Upper lobe of right lung (tissue), 1 donor: ENCODE results near the gene KRTAP3-3. TPM values are rescaled to one million over a fixed set of nuclear protein-coding genes. Genes with fewer than 3 reads are reported as not detected.
"Not testable (repeated sequence)": the region's sequence is repeated elsewhere in the genome, so short reads cannot be mapped to it uniquely, and the experiment has no call there.

Experiments used
- ATAC-seq: fragments of 200-7000 bp; cut with Tn5 transposase; one replicate; pipeline ENCODE4 v1.9.1; 2020; ENCODE audit warnings: mild to moderate bottlenecking, moderate library complexity
- DNase-seq: peaks from one replicate; pipeline ENCODE4 v3.0.0-alpha.2; 2020
- H3K27ac ChIP-seq: fragments of 200-600 bp; one replicate; pipeline ENCODE4 v1.8.0; 2022
- H3K27me3 ChIP-seq: fragments of 200-600 bp; one replicate; pipeline ENCODE4 v1.8.0; 2022; ENCODE audit warnings: mild to moderate bottlenecking
- H3K36me3 ChIP-seq: fragments of 200-600 bp; one replicate; pipeline ENCODE4 v1.8.0; 2022
- H3K4me1 ChIP-seq: fragments of 200-600 bp; one replicate; pipeline ENCODE4 v1.8.0; 2022
- H3K4me3 ChIP-seq: fragments of 200-600 bp; one replicate; pipeline ENCODE4 v1.8.0; 2022; ENCODE audit warnings: mild to moderate bottlenecking
- H3K9me3 ChIP-seq: fragments of 200-600 bp; one replicate; pipeline ENCODE4 v1.8.0; 2022
- CTCF ChIP-seq: fragments of 200-600 bp; IDR thresholded peaks from one replicate; pipeline ENCODE4 v1.8.0; 2022; ENCODE audit warnings: antibody characterized with exemption
- intact Hi-C: fragments of 100-400 bp; cut with DNase I; formaldehyde crosslinking; loops from one replicate; pipeline ENCODE4 v1.11.0; 2022
- long read RNA-seq: library from polyadenylated mRNA; unstranded; transcript quantifications from one replicate; pipeline ENCODE4 v2.0.0, GENCODE V29; 2021
- total RNA-seq: library from RNA; stranded (reverse); fragmentation: NEBNext Ultra II Directional; extraction: Animal tissue kit (Norgen Biotek cat#: 25700); gene quantifications from one replicate; pipeline ENCODE4 v1.2.1, GENCODE V29; 2021
- donor health status: DM: no; HTN: yes; CAD: no; lungs with severe emphysema.

Gene KRTAP3-3
- not detected for total RNA-seq
- long read RNA-seq = 0 reads

- Histone ChIP-seq H3K27me3 (peaks cover 23% of the 10 kb centered on the region), H3K9me3 (no peaks in the 10 kb centered on the region), H3K4me1 (no peaks in the 10 kb centered on the region), H3K36me3 (no peaks in the 10 kb centered on the region), H3K27ac (no peak within 1 kb of the TSS), H3K4me3 (no peak within 1 kb of the TSS)
- ATAC-seq (no peak), DNase-seq (no peak)
- intact Hi-C loops = no loop called here
- TF ChIP-seq CTCF = no peak
These were observed at the start of gene KRTAP3-3 for GRCh38 chr17:40993839-40994238. Gene KRTAP3-3 (minus strand): TSS chr17:40994164. CDS start chr17:40994097, 67 bp downstream.

DNA sequence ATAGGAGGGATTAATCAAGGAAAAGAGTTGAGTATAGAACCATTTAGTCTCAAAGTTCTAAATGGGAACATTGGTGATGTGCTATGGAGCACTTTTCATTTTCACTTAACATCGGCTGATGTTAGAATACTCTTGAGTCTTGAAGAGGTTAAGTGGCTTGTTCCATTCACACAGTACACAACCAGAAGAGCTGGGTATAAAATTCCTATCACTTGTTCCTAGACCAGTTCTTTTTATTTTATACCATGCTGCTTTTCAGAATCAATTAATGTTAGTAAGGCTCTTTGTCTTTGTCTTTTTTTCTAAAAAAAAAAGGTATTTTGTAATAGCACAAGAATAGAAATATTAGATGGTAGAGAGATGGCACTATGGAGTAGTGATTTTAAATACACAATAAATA is 49.0 kb upstream of the KRTAP3-3 start:
- Histone ChIP-seq H3K4me3 (no peak overlapping the region), H3K36me3 (no peaks in the 10 kb centered on the region), H3K27ac (no peak overlapping the region), H3K4me1 (no peaks in the 10 kb centered on the region), H3K9me3 (no peaks in the 10 kb centered on the region), H3K27me3 (peaks cover 11% of the 10 kb centered on the region)
- DNase-seq (no peak), ATAC-seq (no peak)
- TF ChIP-seq CTCF = no peak
- intact Hi-C loops = no loop called here

GRCh38 chr17:41040783-41041571 is 47.0 kb upstream of the KRTAP3-3 start, which contains the start of gene KRTAP1-1:
Gene KRTAP1-1 (minus strand): TSS chr17:41041450. CDS start chr17:41041397, 53 bp downstream.
- DNase-seq, H3K27ac ChIP-seq, H3K9me3 ChIP-seq, H3K4me3 ChIP-seq, intact Hi-C loops, H3K4me1 ChIP-seq, H3K36me3 ChIP-seq, H3K27me3 ChIP-seq, ATAC-seq: not testable (repeated sequence)

- H3K4me3 ChIP-seq = no peak overlapping the region
- no peaks in the 10 kb centered on the region for H3K9me3 ChIP-seq
- H3K36me3 ChIP-seq = no peaks in the 10 kb centered on the region
- intact Hi-C loops = no loop called here
- TF ChIP-seq CTCF = no peak
- no peak overlapping the region for H3K27ac ChIP-seq
- DNase-seq (no peak), ATAC-seq (no peak)
- no peaks in the 10 kb centered on the region for H3K27me3 ChIP-seq
- H3K4me1 ChIP-seq = no peaks in the 10 kb centered on the region
These were observed 43.9 kb upstream of the KRTAP3-3 start for GRCh38 chr17:41037853-41038350.

- DNase-seq, H3K36me3 ChIP-seq, H3K4me3 ChIP-seq, H3K27ac ChIP-seq, intact Hi-C loops, H3K27me3 ChIP-seq, H3K4me1 ChIP-seq, ATAC-seq, H3K9me3 ChIP-seq: not testable (repeated sequence)
These were observed 40.5 kb upstream of the KRTAP3-3 start, which contains the start of gene KRTAP1-3 for GRCh38 chr17:41034346-41034935. Gene KRTAP1-3 (minus strand): TSS chr17:41034874. CDS start chr17:41034821, 53 bp downstream.

DNA sequence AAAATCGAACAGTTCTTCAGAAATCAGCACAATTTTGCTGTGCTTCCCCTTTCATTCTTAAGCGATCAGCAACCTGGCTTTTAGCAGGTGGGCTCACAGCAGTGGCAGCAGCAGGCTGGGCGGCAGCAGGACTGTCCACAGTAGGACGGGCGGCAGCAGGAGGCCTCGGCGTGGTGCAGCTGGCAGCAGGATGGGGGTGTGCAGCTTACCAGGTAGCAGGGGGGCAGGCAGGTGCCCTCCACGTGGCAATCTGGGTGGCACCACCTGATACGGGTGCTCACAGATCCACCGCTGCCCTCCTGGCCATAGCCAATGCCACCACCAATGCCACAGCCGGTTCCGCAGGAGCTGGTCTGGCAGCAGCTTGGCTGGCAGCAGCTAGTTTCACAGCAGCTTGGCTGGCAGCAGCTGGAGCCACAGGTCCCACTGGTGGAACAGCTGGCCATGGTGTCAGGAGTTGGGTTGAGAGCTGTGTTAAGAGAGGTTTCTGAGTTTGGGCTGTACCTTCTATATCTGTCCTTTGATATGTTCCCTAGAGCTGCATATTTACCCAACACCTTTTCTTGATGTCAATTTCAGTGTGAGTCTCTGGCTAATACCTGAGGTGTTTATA is 35.8 kb upstream of the KRTAP3-3 start, which contains the start of gene KRTAP1-4:
Gene KRTAP1-4, minus strand, starts transcription at position 563 of the 613 bp plus-strand sequence. Its CDS starts 117 bp downstream, at position 446.
- H3K4me3 ChIP-seq = no peak within 1 kb of the TSS
- ATAC-seq = no peak
- no peak for TF ChIP-seq CTCF

More for the DNA sequence above, 35.8 kb upstream of the KRTAP3-3 start, which contains the start of gene KRTAP1-4:
- Histone ChIP-seq H3K27ac (no peak within 1 kb of the TSS), H3K36me3 (no peaks in the 10 kb centered on the region), H3K4me1 (no peaks in the 10 kb centered on the region), H3K27me3 (no peaks in the 10 kb centered on the region), H3K9me3 (no peaks in the 10 kb centered on the region)
- intact Hi-C loops = no loop called here
- no peak for DNase-seq
